HG03060 (cell line): ENCODE measurements around the gene E4F1.

Experiments used
- ATAC-seq: cut with Tn5 transposase; IDR thresholded peaks from one replicate; pipeline ENCODE4 v1.9.1; 2021; ENCODE audit warnings: low read depth, moderate number of reproducible peaks; ENCODE audit not compliant: unreplicated experiment

Gene E4F1, protein sequence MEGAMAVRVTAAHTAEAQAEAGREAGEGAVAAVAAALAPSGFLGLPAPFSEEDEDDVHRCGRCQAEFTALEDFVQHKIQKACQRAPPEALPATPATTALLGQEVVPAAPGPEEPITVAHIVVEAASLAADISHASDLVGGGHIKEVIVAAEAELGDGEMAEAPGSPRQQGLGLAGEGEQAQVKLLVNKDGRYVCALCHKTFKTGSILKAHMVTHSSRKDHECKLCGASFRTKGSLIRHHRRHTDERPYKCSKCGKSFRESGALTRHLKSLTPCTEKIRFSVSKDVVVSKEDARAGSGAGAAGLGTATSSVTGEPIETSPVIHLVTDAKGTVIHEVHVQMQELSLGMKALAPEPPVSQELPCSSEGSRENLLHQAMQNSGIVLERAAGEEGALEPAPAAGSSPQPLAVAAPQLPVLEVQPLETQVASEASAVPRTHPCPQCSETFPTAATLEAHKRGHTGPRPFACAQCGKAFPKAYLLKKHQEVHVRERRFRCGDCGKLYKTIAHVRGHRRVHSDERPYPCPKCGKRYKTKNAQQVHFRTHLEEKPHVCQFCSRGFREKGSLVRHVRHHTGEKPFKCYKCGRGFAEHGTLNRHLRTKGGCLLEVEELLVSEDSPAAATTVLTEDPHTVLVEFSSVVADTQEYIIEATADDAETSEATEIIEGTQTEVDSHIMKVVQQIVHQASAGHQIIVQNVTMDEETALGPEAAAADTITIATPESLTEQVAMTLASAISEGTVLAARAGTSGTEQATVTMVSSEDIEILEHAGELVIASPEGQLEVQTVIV

GRCh38 chr16:2223221-2223941, at the start of gene E4F1:
E4F1 (plus strand) TSS chr16:2223591; CDS start chr16:2223614, 23 bp downstream.
- peak; percentile 91 for ATAC-seq

GRCh38 chr16:2173916-2174315, 49.5 kb upstream of the E4F1 start:
- no peak for ATAC-seq

DNA sequence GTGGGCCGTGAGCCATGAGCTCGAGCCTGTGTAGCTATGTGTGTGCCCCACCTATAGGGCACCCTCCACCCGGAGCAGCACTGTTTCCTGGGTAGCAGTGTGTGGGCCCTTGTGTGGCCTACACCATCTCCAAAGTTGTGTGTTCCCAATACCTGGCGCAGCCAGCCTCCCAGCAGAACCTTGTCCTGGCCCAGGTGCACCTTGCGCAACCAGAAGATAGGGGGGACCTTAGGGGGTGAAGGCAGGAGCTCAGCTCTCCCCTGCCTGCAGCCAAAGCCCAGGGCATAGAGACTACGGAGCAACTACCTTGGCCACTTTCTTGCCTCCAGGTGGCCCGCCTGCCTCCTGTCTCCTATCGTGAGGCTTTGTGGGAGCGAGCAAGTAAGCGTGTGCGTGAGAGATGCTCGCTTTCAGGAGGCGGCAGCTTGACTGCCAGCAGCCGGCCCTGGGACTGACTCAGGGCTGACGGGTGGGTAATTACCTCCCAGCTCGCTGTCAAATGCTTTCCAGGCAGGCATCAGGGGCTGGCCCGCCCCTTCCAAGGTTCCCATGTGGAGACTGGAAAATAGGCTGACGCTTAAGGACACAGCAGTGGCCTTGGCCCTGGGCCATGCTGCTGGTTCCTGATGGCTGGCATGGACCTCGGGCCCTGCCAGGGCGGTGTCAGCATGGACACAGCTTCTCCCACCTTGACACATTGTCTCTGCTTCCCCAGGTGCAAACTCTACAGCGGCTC, 48.8 kb upstream of the E4F1 start:
- no peak for ATAC-seq

DNA sequence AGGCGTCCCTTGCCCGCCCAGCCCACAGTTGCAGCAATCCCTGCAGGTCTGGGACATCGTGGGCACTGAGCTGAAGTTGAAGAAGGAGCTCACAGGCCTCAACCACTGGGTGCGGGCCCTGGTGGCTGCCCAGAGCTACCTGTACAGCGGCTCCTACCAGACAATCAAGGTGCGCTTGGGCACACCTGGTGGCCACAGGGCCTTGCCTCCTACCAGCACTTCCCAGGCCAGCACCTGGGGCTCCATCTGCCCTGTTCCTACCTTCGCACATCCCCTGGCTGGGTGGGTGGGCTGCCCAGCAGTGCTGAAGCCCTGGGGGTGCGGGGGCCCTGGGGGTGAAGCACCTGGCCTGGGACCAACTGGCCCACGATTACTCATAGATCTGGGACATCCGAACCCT, 47.9 kb upstream of the E4F1 start:
- ATAC-seq: no peak

DNA sequence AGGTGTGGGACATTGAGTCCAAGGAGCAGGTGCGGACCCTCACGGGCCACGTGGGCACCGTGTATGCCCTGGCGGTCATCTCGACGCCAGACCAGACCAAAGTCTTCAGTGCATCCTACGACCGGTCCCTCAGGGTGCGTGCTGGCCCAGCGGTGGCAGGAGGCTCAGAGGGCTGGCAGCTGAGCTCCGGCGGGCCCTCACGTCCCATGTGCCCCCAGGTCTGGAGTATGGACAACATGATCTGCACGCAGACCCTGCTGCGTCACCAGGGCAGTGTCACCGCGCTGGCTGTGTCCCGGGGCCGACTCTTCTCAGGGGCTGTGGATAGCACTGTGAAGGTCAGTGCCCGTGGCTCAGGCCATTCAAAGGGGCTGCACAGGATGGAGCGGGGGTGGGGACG, 47.3 kb upstream of the E4F1 start:
- ATAC-seq: no peak

- ATAC-seq: no peak
Observed at GRCh38 chr16:2177101-2177500, 46.3 kb upstream of the E4F1 start.

GRCh38 chr16:2177561-2177960, 45.8 kb upstream of the E4F1 start:
- no peak for ATAC-seq

DNA sequence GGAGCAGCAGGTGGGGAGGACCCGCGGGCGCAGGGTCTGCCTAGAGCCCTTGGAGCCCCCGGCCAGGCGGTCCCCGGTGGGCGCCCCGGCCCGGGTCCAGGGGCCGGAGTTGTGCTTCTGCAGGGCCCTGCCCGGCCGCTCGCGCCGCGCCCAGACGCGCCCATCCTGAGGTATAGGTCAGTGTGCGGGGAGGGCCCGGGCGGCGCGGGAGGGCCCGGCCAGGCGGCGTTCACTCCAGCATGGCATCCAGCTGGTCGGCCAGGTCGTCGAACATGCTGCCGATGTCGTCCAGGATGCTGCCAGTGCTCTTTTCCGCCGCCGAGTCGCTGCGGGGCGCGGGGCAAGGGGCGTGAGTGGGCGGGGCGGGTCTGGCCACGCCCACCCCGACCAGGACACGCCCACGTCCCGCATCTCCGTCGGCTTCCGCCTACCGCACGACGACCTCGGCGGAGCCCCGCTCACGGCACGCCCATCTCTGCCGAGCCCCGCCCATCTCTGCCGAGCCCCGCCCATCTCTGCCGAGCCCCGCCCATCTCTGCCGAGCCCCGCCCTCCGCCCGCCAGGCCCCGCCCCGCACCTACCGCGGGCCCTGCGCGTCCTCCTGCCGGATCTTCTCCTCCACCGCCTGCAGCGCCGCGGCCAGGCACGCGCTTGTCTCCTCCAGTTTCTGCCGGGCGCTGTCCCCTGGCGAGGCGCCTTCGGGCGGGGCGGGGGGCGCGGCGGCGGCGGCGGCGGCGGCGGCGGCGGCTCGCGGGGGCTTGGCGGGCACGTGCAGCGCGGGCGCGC, 44.9 kb upstream of the E4F1 start:
- ATAC-seq: no peak

- ATAC-seq: no peak
Observed at GRCh38 chr16:2179107-2179501, 44.3 kb upstream of the E4F1 start.

DNA sequence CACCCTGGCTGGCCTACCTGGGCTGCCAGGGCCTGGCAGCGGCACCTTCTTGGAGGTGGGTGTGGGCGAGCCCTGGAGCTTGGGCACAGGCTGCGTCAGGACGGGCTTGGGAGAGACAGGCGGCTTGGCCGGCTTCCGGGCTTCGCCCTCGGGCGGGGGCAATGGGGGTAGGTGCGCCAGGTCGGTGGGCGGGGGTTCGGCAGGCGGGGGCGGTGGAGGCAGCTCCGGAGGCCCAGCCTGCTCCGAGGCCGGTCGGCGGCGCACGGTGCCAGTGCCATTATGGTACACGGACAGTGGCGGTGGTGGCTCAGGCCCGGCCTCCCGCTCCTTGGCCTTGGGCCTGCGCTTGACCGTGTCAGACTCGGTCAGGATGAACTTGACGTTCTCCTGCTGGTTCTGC, 43.8 kb upstream of the E4F1 start:
- no peak for ATAC-seq

GRCh38 chr16:2180461-2180860, 42.9 kb upstream of the E4F1 start:
- ATAC-seq: no peak

DNA sequence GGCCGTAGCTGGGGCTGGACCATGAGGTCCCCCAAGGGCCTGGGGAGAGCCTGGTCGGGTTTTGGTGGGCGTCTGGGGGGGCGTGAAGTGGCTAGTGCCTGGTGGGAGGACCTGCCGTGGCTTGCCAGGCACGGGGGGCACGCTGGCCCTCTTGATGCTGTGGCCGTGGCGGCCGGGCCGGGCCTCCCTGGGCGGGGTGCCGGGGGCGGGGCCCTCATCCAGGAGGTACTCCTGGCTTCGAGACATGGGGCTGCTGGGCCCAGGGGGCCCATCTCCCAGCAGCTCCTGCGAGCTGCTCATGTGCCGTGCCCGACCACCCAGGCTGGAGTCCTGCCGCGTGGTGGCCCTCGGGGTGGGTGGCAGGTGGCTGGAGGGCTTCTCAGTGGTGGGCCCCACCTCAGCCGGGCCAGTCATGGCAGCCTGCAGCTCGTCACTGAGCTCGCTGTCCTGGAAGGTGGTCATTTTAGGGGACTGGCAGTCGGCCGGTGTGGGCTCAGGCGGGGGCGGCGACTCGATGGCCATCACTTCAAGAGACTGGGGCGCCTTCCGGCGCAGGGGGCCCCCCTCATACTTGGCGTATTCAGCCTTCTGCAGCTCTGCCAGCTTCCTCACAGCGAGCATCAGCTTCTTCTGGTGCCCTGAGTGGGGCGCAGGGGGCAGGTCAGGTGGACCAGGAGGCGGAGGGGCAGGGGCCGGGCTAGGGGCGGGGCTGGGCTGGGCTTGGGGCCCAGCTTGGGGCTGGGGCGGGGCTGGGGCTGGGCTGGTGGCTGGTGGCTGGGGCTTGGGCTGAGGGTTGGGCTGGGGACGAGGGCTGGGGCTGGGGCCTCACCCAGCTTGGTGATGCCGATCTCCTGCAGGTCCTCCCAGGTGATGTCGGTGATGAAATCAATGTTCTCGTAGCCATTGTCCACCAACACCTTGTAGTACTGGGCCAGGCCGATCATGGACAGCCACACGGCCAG, 42.1 kb upstream of the E4F1 start:
- ATAC-seq: no peak

DNA sequence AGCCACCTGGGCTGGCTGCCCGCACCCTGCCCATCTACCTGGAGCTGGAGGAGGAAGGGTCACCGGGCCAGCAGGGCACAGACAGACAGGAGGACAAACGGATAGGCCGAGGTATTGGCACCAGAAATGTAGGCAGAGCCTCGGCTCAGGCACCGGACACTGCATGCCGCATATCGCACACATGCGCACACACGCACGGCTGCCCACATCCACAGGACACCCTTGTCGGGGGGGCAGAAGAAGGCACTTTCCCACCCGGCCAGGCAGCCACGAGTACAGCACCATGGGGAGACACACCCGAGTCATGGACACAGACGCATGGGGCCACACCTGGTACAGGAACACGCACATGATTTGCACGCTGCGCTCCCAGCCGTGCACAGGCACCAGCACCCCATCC, 41.4 kb upstream of the E4F1 start:
- no peak for ATAC-seq

DNA sequence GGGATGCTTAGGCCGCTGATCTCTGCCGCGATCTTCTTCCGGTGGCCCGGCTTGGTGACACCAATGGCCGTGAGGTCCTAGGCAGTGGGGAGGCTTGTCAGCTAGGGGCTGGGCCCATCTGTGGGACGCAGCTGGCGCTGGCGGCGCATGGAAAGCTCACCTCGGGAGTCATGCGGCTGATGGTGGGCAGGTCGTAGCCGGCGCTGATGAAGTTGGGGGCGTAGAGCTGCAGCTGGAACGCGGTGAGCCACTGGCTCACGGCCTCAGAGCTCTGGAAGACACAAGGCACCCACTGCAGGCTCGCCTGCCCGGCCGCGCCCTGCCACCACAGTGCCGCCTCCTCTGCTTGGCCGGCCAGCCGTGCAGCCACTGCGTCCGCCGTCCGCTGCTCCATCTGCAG, 39.7 kb upstream of the E4F1 start:
- ATAC-seq: no peak

- no peak for ATAC-seq
Observed at GRCh38 chr16:2184346-2184745, 39.0 kb upstream of the E4F1 start.

DNA sequence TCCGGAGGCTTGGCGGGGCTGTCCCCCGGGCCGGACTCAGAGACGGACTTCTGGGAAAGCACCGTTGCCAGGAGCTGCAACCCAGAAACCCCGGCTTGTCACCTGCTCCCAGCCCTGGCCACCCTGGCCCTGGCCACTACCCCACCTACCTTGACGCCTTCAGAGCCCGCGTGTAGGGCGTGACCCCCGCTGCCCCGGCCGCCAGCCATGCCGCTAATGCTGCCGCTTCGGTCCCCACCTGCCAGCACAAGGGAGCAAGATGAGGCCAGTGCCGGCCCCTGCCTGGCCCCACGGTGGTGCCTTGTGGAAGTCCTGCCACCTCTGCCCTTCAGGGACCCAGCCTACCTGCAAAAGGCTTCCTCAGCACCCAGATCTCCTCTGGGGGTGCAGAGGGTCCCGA, 38.4 kb upstream of the E4F1 start:
- ATAC-seq: no peak

DNA sequence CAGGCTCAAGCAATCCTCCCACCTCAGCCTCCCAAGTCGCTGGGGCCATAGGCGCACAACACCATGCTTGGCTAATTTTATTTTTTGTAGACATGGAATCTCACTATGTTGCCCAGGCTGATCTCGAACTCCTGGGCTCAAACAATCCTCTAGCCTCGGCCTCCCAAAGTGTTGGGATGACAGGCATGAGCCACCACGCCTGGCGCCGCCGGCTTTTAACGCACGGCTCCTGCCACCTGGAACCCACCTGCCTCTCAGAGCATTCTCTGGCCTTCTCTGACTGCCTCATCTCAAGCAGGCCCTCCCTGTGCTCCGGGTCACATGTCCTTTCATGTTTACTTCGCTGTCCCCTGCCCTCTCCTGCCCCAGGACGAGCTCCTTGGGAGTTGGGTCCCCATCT, 37.3 kb upstream of the E4F1 start:
- ATAC-seq: no peak

- ATAC-seq: no peak
Observed at GRCh38 chr16:2186505-2186904, 36.9 kb upstream of the E4F1 start.

DNA sequence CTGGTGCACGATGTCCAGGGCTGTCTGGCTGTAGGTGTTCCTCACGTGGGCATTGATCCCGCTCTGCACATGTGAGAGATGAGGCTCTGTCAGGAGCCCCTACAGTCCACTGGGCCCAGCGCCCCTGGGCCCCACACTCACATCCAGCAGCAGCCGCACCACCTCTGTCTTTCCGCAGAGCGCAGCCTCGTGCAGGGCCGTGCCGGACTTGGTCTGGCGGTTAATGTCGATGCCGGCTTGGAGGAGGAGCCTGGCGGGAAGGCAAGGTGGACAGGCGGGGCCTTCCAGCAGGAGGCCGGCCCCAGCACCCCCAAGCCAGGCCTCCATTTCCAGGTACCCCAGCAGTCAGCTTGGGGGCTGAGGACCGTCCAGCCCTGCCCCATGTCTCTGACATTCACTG, 36.2 kb upstream of the E4F1 start:
- no peak for ATAC-seq
